Pancreas (tissue), 10 donors: ENCODE measurements around the gene DYNLT2B. TPM values are rescaled to one million over a fixed set of nuclear protein-coding genes. Genes with fewer than 3 reads are reported as not detected.
"Not testable (repeated sequence)": the region's sequence is repeated elsewhere in the genome, so short reads cannot be mapped to it uniquely, and the experiment has no call there.

Experiments used
- ATAC-seq, 4 donors: fragments of 200-7000 bp; cut with Tn5 transposase; one replicate each; pipeline versions ENCODE4 v1.8.0 to v1.9.1; 2020; ENCODE audit warnings: mild to moderate bottlenecking in 4 of 4, moderate library complexity in 4 of 4
- DNase-seq, 6 donors: peaks; one replicate each; pipeline ENCODE4 v3.0.0-alpha.2; 2020
- FAIRE-seq: peaks from 2 replicates; lab custom pipeline; 2012; peaks lifted over from hg19 to GRCh38; lab: Jason Lieb, UNC
- H3K27ac ChIP-seq, 4 donors: fragments of 200-600 bp; sonication (generic); 1 replicate in 3 of 4; 2 replicates in 1 of 4; pipeline versions ENCODE4 v1.5.0 to v1.8.0; 2020
- H3K27me3 ChIP-seq, 4 donors: fragments of 200-600 bp; one replicate each; pipeline ENCODE4 v1.8.0; 2021
- H3K36me3 ChIP-seq, 3 donors: fragments of 200-600 bp; sonication (generic) in 1 of 3; one replicate each; pipeline versions ENCODE4 v1.5.0 to v1.8.0; 2020 to 2021
- H3K4me1 ChIP-seq, 3 donors: fragments of 200-600 bp; one replicate each; pipeline ENCODE4 v1.8.0; 2021
- H3K4me3 ChIP-seq, 4 donors: fragments of 200-600 bp; sonication (generic) in 2 of 4; one replicate each; pipeline versions ENCODE4 v1.5.0 to v1.8.0; 2020 to 2021
- H3K9me3 ChIP-seq, 4 donors: fragments of 200-600 bp; one replicate each; pipeline ENCODE4 v1.8.0; 2021
- CTCF ChIP-seq, 4 donors: fragments of 200-600 bp; sonication (generic) in 3 of 4; IDR thresholded peaks; one replicate each; pipeline versions ENCODE4 v1.5.0 to v1.8.0; 2021; ENCODE audit warnings: antibody characterized with exemption in 4 of 4
- WGBS, 2 donors: extraction: QIAGEN DNeasy Blood & Tissue Kit; methylation state at CpG; one replicate each; pipeline ENCODE4 v1.1.7; 2013; 5-methylcytosine and 5-hydroxymethylcytosine counted together
- intact Hi-C, 3 donors: fragments of 100-400 bp; cut with DNase I; formaldehyde crosslinking; loops; one replicate each; pipeline versions ENCODE4 v1.11.1 to v1.14.2; 2022
- polyA plus RNA-seq, 2 donors: library from polyadenylated mRNA; stranded (reverse); fragments of 200-250 nt; gene quantifications; one replicate each; pipeline ENCODE4 v1.2.3, GENCODE V29; 2013
- total RNA-seq, 6 donors: library from RNA; stranded (reverse); fragmentation: NEBNext Ultra II Directional in 4 of 6; extraction: Animal tissue kit (Norgen Biotek cat#: 25700) in 4 of 6; gene quantifications; one replicate each; pipeline versions ENCODE4 v1.2.1 to v1.2.4, GENCODE V29; 2021 to 2023
- donor health status: healthy with polysubstance abuse.
- donor health status: DM: no; HTN: no; CAD: no; lungs with moderate emphysema.
- donor health status: DM: no; HTN: no; CAD: no.
- donor health status: control.
- donor health status: control.
- donor health status: Bipolar disorder and iron deficiency.
- donor health status: DM: yes; HTN: yes; CAD: no.
- donor health status: DM: no; HTN: no; CAD: no.
- donor health status: DM: no; HTN: no; CAD: no.
- donor health status: DM: yes; HTN: yes; CAD: no.

DYNLT2B gene
- total and polyA plus RNA-seq, 8 donors: 2.2 to 19.5 (median 2.7) TPM

GRCh38 chr3:196323016-196323415 lies 5.0 kb upstream of the DYNLT2B start:
- no peaks in the 10 kb centered on the region for H3K27me3 ChIP-seq
- H3K4me1 ChIP-seq: no peaks in the 10 kb centered on the region
- no peaks in the 10 kb centered on the region for H3K9me3 ChIP-seq
- 92 to 100% methylated on average over 4 of the region's 4 CpGs for WGBS, 2 donors
- no peak overlapping the region for H3K4me3 ChIP-seq
- DNase-seq (no peak), ATAC-seq (no peak), FAIRE-seq (no peak)
- no peak for TF ChIP-seq CTCF (IDR thresholded peaks at IDR 0.05)
- intact Hi-C loops: no loop called here
- H3K27ac ChIP-seq: no peak overlapping the region
- no peaks in the 10 kb centered on the region for H3K36me3 ChIP-seq

GRCh38 chr3:196321162-196321561 lies 3.1 kb upstream of the DYNLT2B start:
- WGBS, 2 donors: 81 to 84% methylated on average over 11 of the region's 11 CpGs
- DNase-seq (no peak), ATAC-seq (no peak), FAIRE-seq (no peak)
- Histone ChIP-seq H3K4me1 (no peaks in the 10 kb centered on the region), H3K27ac (no peak overlapping the region), H3K36me3 (no peaks in the 10 kb centered on the region), H3K4me3 (no peak overlapping the region), H3K27me3 (no peaks in the 10 kb centered on the region), H3K9me3 (no peaks in the 10 kb centered on the region)
- no peak for TF ChIP-seq CTCF (IDR thresholded peaks at IDR 0.05)
- intact Hi-C loops: no loop called here

GRCh38 chr3:196320137-196320536 lies 2.1 kb upstream of the DYNLT2B start:
- Histone ChIP-seq H3K27me3 (no peaks in the 10 kb centered on the region), H3K36me3 (no peaks in the 10 kb centered on the region), H3K4me3 (no peak overlapping the region), H3K4me1 (no peaks in the 10 kb centered on the region), H3K9me3 (no peaks in the 10 kb centered on the region), H3K27ac (no peak overlapping the region)
- no peak for DNase-seq
- no peak for FAIRE-seq
- TF ChIP-seq CTCF (IDR thresholded peaks at IDR 0.05): no peak
- ATAC-seq: no peak
- intact Hi-C loops: no loop called here
- WGBS, 2 donors: 70 to 87% methylated on average over 3 of the region's 3 CpGs

GRCh38 chr3:196316799-196317686 lies 997 bp downstream of the DYNLT2B start:
- intact Hi-C loops, FAIRE-seq, H3K27me3 ChIP-seq, H3K36me3 ChIP-seq, ATAC-seq, H3K9me3 ChIP-seq, H3K4me1 ChIP-seq: not testable (repeated sequence)
- Histone ChIP-seq H3K27ac (peak overlapping the region; percentile 72 to 91 (median 88)), H3K4me3 (peak overlapping the region; percentile 77 to 93 (median 86))
- peak in 1 of 6 donors; percentile 24 for DNase-seq
- 8 to 16% methylated on average over 15 to 16 of the region's 17 CpGs for WGBS, 2 donors

- H3K4me1 ChIP-seq: no peaks in the 10 kb centered on the region
- no peaks in the 10 kb centered on the region for H3K36me3 ChIP-seq
- WGBS, 2 donors: 47 to 75% methylated on average over 1 of the region's 1 CpG
- no peak for TF ChIP-seq CTCF (IDR thresholded peaks at IDR 0.05)
- no peak for DNase-seq
- no peak for ATAC-seq
- no peak overlapping the region for H3K27ac ChIP-seq
- intact Hi-C loops: no loop called here
- H3K27me3 ChIP-seq: no peaks in the 10 kb centered on the region
- no peak overlapping the region for H3K4me3 ChIP-seq
- no peak for FAIRE-seq
- H3K9me3 ChIP-seq: no peaks in the 10 kb centered on the region
Measured at GRCh38 chr3:196315821-196316220, 2.2 kb downstream of the DYNLT2B start.
